ENCODE measurements around the gene TSPEAR.

TSPEAR gene

DNA sequence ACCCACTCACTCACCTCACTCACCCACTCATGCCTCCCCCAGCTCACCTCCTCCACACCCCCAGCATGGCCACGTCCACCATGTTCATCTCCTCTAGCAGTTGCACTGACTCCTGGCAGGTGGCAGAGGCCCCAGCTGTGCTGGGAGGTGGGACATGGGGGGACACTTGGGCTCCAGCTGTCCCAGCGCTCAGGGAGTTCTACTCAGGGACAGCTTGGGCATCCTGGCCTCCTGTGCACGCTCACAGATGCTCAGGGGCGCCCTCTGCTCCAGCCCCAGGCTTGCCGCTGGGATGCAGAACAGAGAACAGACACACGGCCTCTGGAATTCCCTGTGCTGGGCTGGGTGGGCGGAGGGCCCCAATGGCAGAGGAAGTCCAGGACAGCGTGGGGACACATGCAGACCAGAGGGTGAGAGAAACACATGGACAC, 94.3 kb downstream of the TSPEAR start:
- TF ChIP-seq CTCF (IDR thresholded peaks at IDR 0.05; ENCODE audit: low read depth, low read length) = no peak

DNA sequence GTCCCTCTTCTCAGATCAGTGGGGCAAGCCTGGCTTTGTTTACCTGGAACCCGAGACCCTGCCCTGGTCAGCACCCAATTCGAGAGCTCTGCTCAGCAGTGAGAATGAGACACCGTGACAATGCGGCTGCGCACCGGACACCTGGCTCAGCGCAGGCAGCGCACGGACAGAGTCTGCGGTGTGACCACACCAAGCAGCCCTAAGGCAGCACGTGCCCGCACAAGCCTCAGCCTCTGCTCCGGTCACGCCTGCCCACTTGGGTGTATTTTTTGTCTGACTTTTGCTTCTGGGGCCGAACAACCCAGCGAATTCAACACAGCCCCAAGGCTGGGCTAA, 94.8 kb downstream of the TSPEAR start:
- H3K4me3 ChIP-seq (ENCODE audit: low read depth, low read length) = no peak overlapping the region
- TF ChIP-seq CTCF (IDR thresholded peaks at IDR 0.05; ENCODE audit: low read depth, low read length) = no peak

More for the DNA sequence above, 94.3 kb downstream of the TSPEAR start:
- no peak overlapping the region for H3K4me3 ChIP-seq (ENCODE audit: low read depth, low read length)

DNA sequence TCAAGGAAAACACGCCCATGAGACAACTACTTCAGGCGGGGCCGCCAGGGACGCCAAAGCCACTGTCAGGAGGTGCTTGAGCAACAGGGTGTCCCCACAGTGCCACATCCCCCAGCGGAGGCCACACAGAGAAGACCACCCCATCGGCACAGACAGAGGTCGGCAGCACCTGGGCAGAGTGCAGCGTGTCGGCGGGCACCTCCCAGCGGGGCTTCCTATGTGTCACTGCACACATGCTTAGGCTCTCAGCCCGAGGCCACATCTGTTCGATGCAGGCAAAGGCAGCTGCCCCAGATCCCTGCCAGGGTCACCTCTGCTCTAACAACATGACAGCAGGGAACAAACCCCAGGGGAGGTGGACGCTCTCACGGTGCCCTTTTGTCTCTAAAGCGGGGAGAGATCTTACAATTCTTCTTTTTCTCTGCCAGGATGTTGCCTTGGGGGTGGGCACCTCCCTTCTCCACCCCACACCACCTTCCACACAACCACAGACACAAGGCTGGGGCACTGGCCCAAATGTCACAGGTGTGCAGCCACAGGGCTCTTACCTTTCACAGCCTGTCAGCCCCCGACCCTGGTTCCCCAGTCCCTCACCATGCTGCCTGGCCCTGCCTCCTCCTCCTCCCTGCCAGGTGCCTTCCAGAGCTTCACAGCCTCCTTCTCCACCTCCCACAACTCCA, 95.3 kb downstream of the TSPEAR start:
- H3K4me3 ChIP-seq (ENCODE audit: low read depth, low read length) = no peak overlapping the region
- TF ChIP-seq CTCF (IDR thresholded peaks at IDR 0.05; ENCODE audit: low read depth, low read length) = no peak

GRCh38 chr21:44615466-44615865, 95.9 kb downstream of the TSPEAR start:
- TF ChIP-seq CTCF (IDR thresholded peaks at IDR 0.05; ENCODE audit: low read depth, low read length) = no peak
- H3K4me3 ChIP-seq (ENCODE audit: low read depth, low read length) = no peak overlapping the region

DNA sequence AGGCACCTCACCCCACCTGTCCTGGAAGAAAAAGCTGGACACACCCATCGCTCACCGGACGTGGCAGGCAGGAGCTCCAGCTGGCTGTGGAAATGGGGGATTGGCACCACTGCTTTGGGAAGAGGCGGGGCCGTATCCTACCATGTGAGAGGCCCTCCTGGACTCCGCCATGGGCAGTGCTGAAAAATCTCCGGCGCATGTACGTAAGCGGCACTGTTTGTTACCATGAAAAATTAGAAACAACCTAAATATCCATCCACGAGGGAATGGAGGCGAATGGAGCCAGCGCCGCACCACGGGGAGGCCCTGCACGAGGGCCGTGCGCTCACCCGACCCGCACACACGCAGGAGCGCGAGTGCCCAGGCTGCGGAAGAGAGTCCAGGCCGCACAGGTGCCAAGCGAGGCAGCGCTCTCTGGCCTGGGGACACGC, 96.4 kb downstream of the TSPEAR start:
- H3K4me3 ChIP-seq (ENCODE audit: low read depth, low read length) = no peak overlapping the region
- TF ChIP-seq CTCF (IDR thresholded peaks at IDR 0.05; ENCODE audit: low read depth, low read length) = no peak

DNA sequence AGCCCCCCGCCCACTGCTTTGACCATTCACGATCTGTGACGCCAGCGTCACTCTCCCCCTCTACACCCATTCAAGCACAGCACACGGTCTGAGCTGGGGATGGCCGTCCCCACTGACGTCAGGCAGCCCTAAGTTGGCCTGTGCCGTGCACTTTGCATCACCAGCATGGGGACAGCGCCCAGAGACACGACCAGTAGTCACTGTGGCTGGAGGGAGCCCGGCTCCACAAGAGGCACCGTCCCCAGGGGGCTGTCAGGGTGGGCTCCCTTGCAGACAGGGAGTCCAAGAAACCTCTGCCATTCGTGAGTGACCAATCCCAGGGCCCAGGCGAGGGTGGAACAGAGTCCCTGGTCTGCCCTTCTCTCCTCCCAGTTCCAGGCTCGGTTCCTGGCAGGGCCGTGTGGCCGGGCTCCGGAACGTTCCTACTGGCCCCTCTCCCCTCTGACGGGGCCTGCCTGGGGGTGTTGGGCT, 97.2 kb downstream of the TSPEAR start:
- no peak overlapping the region for H3K4me3 ChIP-seq (ENCODE audit: low read depth, low read length)

More for the DNA sequence above, 97.2 kb downstream of the TSPEAR start:
- TF ChIP-seq CTCF (IDR thresholded peaks at IDR 0.05; ENCODE audit: low read depth, low read length) = no peak

Measured in WI38 (cell line).